ENCODE measurements around the gene ADCYAP1R1.

The ADCYAP1R1 gene

GRCh38 chr7:31051598-31052486 is at the start of gene ADCYAP1R1:
ADCYAP1R1 (plus strand) TSS chr7:31052308; CDS start chr7:31063265, 10,957 bp downstream.
- no peak for DNase-seq

DNA sequence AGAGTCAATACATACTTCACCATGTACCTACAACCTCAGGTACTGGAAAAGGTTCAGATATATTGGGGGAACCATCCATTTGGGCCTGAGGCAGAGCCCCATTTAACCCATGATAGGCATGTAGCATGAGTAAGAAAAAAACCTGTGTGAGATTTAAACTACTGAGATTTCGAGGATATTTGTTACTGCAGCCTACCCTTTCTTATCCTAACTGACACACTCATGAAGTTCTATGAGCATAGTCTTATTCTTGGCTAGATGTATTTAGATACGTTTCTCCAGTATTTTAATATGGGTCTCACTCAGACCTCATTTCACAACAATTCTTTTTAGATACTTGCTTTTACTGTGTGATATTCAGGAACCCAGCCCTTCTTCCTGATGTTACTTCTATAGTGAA is 49.0 kb upstream of the ADCYAP1R1 start:
- DNase-seq, result no peak

DNA sequence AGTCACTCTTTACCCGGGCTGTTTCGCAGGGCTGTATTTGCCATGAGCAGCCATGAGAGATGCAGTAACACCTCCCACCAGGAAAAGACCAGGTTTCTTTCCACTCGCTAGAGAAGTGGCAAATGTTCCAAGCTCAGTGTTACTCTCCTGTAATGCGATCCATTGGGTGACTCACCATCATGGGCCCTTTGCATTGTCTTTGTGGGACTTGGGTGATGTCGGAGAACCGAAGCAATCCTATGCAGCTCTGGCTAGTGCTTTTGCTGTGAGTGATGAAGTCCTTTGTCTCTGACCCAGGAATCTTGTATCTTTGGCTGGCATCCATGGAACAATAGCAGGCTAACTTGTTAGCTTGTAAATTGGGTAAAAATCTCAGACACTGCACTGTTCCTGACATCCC is 48.4 kb upstream of the ADCYAP1R1 start:
- no peak for DNase-seq

DNA sequence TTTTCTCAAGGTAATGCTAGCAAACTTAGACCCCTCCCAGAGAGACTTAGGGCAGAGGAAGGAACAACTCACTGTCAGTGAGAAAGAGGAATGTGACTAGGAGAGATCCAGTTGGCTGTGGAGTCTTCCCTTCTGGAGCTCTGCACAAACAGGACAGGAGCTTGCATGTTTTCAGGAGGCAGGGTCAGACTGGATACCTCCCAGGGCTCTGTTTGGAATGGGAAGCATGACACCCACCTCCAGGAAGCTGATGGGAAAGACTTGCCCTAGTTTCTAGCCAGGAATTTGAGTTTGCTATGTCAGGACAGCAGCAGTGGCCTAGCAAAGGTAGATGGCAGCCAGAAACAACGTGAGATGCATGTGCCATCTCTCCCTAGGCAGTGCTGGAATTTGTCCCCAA is 47.7 kb upstream of the ADCYAP1R1 start:
- no peak for DNase-seq

- DNase-seq, result no peak
These were observed 45.3 kb upstream of the ADCYAP1R1 start for GRCh38 chr7:31006857-31007256.

DNA sequence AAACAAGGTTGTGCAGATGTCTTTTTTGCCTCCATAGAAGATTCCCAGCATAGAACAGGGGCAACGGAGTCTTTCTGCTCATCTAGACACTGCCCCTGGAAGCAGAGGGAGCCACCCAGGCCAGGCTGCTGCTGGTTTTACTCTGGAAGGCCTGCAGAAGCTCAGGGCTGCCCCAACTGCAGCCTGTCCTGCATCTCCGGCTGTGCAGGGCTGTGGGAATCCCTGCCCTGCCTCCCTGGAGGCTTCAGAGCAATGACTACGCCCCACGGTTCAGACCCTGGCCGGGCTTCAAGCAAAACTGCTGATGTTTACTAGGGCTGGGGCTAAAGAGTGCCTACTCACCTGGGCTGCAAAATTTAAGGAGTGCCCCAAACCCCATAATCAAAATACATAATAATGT is 44.5 kb upstream of the ADCYAP1R1 start:
- no peak for DNase-seq

DNA sequence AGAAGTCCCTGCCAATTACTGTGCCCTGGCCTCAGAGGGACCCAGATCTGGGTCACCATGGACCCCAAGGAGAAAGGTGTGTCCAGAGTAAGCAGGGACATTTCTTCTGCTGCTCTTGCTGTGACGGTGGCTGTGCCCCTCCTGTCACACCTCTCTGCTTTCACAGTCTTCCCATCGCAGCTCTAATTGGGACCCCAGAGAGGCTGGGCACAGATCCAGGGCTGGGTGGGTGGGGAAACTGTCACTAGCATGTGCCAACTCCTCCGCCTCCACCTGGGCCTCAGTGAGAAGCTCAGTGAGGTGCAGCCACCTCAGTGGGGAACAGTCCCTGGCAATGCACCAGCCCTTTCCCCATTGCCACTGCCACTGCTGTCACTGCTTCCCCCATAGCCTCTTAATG is 37.3 kb upstream of the ADCYAP1R1 start:
- DNase-seq, result no peak

- no peak for DNase-seq
These were observed 35.0 kb upstream of the ADCYAP1R1 start for GRCh38 chr7:31017032-31017675.

DNA sequence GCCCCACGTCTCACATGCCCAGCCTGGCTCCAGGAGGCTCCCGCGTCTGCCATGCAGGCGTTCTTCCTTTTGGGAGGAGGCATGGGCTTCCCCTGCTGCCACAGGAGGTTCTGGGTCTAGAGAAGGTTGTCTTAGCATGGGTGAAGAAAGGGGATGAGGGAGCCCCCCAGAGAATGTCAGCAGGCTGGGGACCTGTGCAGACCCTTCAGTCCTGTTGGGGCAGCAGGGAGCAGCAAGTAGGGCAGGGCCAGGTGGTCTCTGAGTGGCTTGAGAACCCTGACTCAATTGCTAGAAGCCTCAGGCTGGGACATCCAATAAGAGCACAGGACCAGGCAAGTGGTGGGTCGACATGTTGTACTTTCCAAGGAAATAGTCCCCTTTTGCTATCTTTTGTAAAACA is 34.4 kb upstream of the ADCYAP1R1 start:
- DNase-seq, result no peak

DNA sequence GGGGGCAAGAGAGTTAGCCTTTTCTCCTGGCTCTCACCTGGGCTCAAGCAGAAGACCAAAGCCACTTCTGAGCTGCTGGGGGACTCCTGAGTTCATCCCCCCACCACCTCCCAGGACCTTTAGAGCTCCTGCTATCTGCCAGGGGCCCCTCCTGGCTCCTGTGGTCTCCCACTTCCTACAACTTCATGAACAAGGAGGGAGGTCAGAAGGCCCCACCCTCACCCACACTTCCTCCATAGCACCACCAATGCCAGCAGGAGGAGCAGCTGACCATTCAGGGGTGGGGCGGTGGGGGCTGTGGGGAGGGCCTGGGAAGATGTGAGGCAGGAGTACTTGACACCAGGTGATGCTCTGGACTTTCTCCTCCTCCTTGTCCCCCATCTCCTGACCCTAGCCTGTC is 32.6 kb upstream of the ADCYAP1R1 start:
- no peak for DNase-seq

DNA sequence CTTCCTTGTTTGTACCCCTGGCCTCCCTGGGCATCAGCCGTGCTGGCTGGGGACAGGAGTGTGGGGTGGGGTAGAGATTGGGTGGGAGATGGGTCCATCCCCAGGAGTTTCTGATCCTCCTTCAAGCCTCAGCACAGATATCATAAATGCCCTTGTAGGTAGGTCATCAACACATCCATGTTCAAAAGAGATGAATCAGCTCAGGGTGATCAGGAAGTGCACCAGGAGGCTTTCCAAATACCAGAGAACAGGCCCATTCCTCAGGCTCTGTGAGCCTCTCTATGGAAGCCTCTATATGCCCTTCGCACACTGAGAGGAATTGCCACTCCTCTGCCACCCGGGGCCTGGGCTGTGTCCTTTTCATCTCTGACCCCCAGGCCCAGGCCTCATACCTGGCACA is 31.9 kb upstream of the ADCYAP1R1 start:
- DNase-seq, result peak; percentile 30

DNA sequence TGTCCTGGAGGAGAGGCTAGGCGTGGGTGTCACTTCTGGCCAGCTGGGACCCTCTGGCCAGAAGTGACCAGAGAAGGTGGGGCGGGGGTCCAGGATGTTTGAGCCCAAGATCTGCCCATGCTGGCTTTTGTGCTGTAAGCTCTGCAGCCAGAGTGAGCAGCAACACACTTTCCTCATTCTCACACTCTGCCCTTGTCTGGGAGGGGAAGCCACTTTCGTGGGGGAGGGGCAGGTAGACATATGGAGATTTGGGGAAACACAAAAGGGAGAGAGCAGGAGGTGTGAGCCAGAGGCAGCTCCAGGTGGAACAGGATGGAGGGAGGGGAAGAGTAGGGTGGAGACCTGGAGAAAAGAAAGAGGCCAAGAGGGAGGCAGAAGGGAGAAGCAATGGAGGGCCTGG is 31.5 kb upstream of the ADCYAP1R1 start:
- no peak for DNase-seq

DNA sequence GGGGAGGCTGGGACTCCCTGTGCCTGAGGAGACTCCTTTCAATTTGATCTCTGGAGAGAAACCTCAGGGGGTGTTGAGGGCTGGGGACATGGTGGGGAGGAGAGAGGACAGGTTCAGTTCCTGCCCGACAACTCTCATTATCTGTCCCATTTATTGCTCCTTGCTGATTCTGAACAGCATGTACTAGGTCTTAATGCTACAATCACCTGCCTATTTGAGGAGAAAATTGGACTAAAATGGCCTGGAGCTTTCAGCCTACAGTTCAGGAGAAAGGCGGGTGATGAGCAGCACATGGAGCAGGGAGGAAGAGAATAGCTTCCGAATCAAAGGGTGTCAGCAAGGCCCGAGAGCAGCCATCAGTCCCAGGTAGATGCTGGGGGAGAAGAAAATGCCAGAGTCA is 30.0 kb upstream of the ADCYAP1R1 start:
- no peak for DNase-seq

- DNase-seq, result no peak
These were observed 29.4 kb upstream of the ADCYAP1R1 start for GRCh38 chr7:31022726-31023125.

GRCh38 chr7:31023877-31024276 is 28.2 kb upstream of the ADCYAP1R1 start:
- no peak for DNase-seq

GRCh38 chr7:31027161-31027965 is 24.7 kb upstream of the ADCYAP1R1 start:
- no peak for DNase-seq

DNA sequence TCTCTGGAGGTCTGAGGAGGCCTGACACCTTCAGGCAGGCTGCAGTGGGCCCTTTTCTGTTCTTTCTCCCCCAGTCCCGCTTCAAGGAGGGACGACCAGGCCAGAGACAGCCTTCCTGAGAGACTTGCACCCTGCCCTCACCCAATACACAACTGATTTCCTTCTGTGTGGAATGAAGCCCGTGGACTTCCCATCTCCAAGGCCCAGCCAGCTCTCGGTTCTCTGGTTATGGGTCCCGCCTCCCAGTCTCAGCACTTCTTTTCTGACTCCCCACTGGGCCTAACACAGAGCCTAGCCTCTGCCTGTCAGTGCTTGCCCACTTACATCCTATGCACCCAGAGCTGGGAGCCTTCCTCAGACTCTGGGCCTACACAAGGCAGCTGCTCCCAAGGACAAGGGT is 24.1 kb upstream of the ADCYAP1R1 start:
- DNase-seq, result no peak

- DNase-seq, result no peak
These were observed 23.6 kb upstream of the ADCYAP1R1 start for GRCh38 chr7:31028417-31028992.

- DNase-seq, result no peak
These were observed 22.7 kb upstream of the ADCYAP1R1 start for GRCh38 chr7:31029251-31030042.

- no peak for DNase-seq
These were observed 18.3 kb upstream of the ADCYAP1R1 start for GRCh38 chr7:31033674-31034300.

GRCh38 chr7:31036924-31037323 is 15.2 kb upstream of the ADCYAP1R1 start:
- no peak for DNase-seq

GRCh38 chr7:31043051-31043471 is 9.0 kb upstream of the ADCYAP1R1 start:
- no peak for DNase-seq
